ENCODE data around the gene SMOC1.

SMOC1 gene

GRCh38 chr14:70052990-70053389, 173.8 kb downstream of the SMOC1 start:
- TF ChIP-seq CTCF (IDR thresholded peaks at IDR 0.05): no peak
- DNase-seq (ENCODE audit: low spot score): no peak
- H3K27ac ChIP-seq: no peak overlapping the region
- H3K4me3 ChIP-seq: no peak overlapping the region

- no peak for TF ChIP-seq CTCF (IDR thresholded peaks at IDR 0.05)
- Histone ChIP-seq H3K27ac (no peak overlapping the region), H3K4me3 (no peak overlapping the region)
- no peak for DNase-seq (ENCODE audit: low spot score)
These were observed 178.4 kb downstream of the SMOC1 start for GRCh38 chr14:70057519-70058136.

DNA sequence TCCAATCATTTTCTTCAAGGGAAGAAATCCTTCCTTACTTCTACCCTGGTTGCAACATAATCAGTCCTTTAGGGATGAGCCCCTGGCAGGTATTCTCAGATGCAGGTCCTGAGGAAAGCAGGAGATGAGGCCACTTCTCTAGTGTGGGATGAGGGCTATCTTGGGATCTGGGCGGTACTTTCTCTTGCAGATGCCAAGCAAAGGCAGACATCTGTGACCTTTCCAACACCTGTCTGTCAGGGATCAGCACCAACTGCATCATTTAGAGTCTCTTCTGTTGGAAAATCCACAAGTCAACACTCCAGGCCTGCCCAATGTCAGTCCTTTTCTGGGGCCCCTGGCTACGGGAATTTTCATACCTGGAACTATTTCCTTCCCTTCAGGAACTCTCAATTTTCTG, 180.3 kb downstream of the SMOC1 start:
- TF ChIP-seq CTCF (IDR thresholded peaks at IDR 0.05): no peak
- DNase-seq (ENCODE audit: low spot score): no peak
- no peak overlapping the region for H3K27ac ChIP-seq
- H3K4me3 ChIP-seq: no peak overlapping the region

DNA sequence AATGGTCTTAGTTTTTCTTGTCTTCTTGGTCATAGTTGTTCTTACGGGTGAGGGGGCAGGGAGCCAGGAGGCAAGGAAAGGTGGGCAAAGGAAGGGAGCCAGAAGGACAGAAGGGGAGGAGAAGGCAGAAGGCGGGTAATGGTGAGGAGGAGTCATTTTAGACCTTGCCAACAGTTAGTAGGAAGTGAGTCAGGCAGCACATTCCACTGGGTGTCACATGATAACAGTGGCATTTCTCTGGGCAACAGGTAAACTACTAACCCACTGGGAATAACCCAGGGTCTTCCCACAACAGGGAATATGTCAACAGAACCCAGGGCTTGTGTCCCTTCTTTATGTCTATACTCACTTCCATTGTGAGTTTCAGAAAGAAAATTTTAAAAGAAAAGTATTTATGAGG, 181.9 kb downstream of the SMOC1 start:
- no peak for TF ChIP-seq CTCF (IDR thresholded peaks at IDR 0.05)
- DNase-seq (ENCODE audit: low spot score): no peak
- no peak overlapping the region for H3K4me3 ChIP-seq
- no peak overlapping the region for H3K27ac ChIP-seq

DNA sequence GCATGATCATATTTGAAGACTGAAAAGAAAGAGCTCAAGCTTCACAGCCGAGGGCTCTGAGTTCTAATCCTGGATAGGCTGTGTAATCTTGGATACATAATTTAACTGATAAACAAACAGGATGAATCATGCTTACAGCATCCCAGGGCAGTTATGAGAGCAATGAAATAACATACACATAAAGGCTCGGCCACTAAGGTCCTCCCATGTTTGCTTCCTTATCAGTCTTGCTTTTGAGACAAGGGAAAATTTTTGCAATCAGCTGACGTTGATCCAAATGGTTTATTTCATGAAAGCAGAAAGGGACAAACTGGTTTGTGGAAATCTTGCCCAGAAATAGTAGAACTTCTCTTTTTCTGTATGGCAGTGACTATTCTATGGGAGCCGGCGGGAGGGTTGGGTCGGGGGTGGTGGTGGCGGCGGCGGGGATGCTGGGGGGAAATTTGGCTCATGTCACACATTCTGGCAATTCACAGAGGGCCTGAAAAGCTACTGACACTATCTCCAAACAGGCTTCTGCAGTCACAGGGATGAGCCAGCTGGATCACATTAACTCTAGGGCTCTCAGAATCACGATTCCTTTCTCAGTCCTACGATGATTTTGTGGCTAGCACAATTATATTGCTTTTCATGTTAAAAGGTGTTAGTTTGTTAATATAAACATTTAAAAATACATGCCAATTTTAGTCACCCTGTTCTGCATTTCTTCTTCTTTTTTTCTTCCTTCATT, 185.1 kb downstream of the SMOC1 start:
- TF ChIP-seq CTCF (IDR thresholded peaks at IDR 0.05): no peak
- Histone ChIP-seq H3K4me3 (no peak overlapping the region), H3K27ac (no peak overlapping the region)
- no peak for DNase-seq (ENCODE audit: low spot score)

DNA sequence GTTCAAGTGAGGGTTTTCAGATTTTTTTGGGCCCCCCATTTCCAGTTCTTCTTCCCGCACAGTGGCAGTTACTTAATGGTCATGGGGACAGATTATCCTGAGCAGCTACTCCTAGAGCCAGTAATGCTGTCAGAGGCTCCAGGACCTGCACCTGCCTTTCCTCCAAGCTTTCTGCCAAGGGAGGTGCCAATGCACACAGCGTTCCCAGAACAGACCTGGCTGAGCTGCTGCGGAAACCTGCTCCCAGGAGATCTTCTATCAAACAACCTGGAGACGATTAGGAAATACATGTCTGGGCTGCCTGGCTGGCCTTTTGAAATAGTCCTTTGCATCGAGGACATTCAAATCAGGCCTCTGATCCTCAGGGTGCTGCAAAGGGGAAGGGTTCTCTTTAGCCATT, 188.6 kb downstream of the SMOC1 start:
- Histone ChIP-seq H3K4me3 (no peak overlapping the region), H3K27ac (no peak overlapping the region)
- no peak for DNase-seq (ENCODE audit: low spot score)
- TF ChIP-seq CTCF (IDR thresholded peaks at IDR 0.05): no peak

DNA sequence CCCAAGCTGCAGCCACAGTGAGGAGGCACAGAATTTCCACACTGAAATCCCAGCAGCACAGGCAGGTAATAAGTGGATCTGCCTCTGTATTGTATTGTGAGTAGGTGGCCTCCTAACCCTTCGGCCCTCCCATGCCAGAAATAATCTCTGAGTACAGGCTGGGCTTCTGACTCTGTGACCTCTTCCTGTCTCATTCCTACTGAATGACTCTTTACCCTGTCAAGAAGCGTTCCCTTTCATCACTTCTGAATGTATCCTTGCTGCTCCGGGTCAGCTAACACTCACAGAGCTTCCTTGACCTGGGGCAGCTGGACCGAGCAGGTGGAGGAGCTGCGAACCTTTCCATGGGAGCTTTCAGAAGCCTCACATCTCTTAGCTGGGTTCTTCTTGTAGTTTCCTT, 190.0 kb downstream of the SMOC1 start:
- Histone ChIP-seq H3K27ac (no peak overlapping the region), H3K4me3 (no peak overlapping the region)
- TF ChIP-seq CTCF (IDR thresholded peaks at IDR 0.05): no peak
- DNase-seq (ENCODE audit: low spot score): no peak

Measured in coronary artery (tissue), 2 donors.